PFSK-1 (cell line): ENCODE data around the gene NADK2.

Source experiments
- POLR2AphosphoS5 ChIP-seq: IDR thresholded peaks from 2 replicates; pipeline ENCODE4 v1.6.1; 2012; ENCODE audit warnings: low read depth, mild to moderate bottlenecking, control low read depth, low read length, moderate library complexity
- REST ChIP-seq, 2 experiments: IDR thresholded peaks; 2 replicates each; pipeline versions ENCODE4 v1.6.1 to v1.8.0; 2011 to 2012; ENCODE audit warnings: low read depth in 2 of 2, low read length in 2 of 2, control low read depth in 1 of 2, inconsistent platforms in 1 of 2, mild to moderate bottlenecking in 1 of 2, moderate library complexity in 1 of 2; ENCODE audit not compliant: insufficient read depth in 1 of 2
- SIN3A ChIP-seq: IDR thresholded peaks from 2 replicates; pipeline ENCODE4 v1.6.1; 2012; ENCODE audit warnings: mild to moderate bottlenecking, low read length, moderate library complexity, borderline replicate concordance; ENCODE audit not compliant: insufficient read depth

GRCh38 chr5:36147681-36148080, 94.0 kb downstream of the NADK2 start:
- TF ChIP-seq REST (IDR thresholded peaks at IDR 0.05; ENCODE audit: insufficient read depth in 1 of 2, low read depth in 2 of 2, low read length in 2 of 2) (no peak), POLR2AphosphoS5 (no peak), SIN3A (no peak)
